Transverse colon (tissue), 4 donors: ENCODE data around the gene GPAT3. TPM values are rescaled to one million over a fixed set of nuclear protein-coding genes. Genes with fewer than 3 reads are reported as not detected.

Experiments used
- DNase-seq: peaks from one replicate; pipeline ENCODE4 v3.0.0-alpha.2; 2019
- H3K27ac ChIP-seq, 4 donors: fragments of 200-600 bp; sonication (generic); 2 replicates each; pipeline ENCODE4 v1.5.1; 2016 to 2018; ENCODE audit warnings: inconsistent platforms in 4 of 4
- H3K27me3 ChIP-seq: fragments of 200-600 bp; sonication (generic); 2 replicates; pipeline ENCODE4 v1.5.1; 2017; ENCODE audit warnings: inconsistent platforms
- H3K36me3 ChIP-seq, 4 donors: fragments of 200-600 bp; sonication (generic); 2 replicates each; pipeline ENCODE4 v1.5.1; 2017 to 2019; ENCODE audit warnings: inconsistent platforms in 4 of 4
- H3K4me1 ChIP-seq, 4 donors: fragments of 200-600 bp; sonication (generic); 2 replicates each; pipeline ENCODE4 v1.5.1; 2017 to 2020; ENCODE audit warnings: inconsistent platforms in 4 of 4
- H3K4me3 ChIP-seq, 4 donors: fragments of 200-600 bp; sonication (generic); 1 replicate in 1 of 4; 2 replicates in 3 of 4; pipeline versions ENCODE4 v1.5.1 to v1.6.1; 2017 to 2019; ENCODE audit warnings: inconsistent platforms in 4 of 4
- H3K9me3 ChIP-seq, 2 donors: fragments of 200-600 bp; sonication (generic); 2 replicates each; pipeline ENCODE4 v1.5.1; 2017 to 2019; ENCODE audit warnings: inconsistent platforms in 2 of 2
- CTCF ChIP-seq, 5 experiments: fragments of 200-600 bp in 3 of 5; fragments of 450-650 bp in 2 of 5; sonication (generic) in 3 of 5; IDR thresholded peaks; 1 replicate in 2 of 5; 2 replicates in 3 of 5; pipeline ENCODE4 v1.5.1; 2016 to 2017; ENCODE audit warnings: antibody characterized with exemption in 5 of 5, inconsistent platforms in 3 of 5, mild to moderate bottlenecking in 2 of 5, moderate library complexity in 1 of 5
- EP300 ChIP-seq: sonication (generic); formaldehyde crosslinking; IDR thresholded peaks from one replicate; pipeline ENCODE4 v1.6.1; 2017; ENCODE audit warnings: antibody characterized with exemption, low read depth
- POLR2A ChIP-seq: fragments of 450-650 bp; IDR thresholded peaks from one replicate; pipeline ENCODE4 v1.6.1; 2016; ENCODE audit warnings: antibody characterized with exemption, mild to moderate bottlenecking, moderate library complexity
- POLR2AphosphoS5 ChIP-seq, 3 donors: sonication (generic); formaldehyde crosslinking; IDR thresholded peaks; one replicate each; pipeline ENCODE4 v1.6.1; 2016; ENCODE audit warnings: antibody characterized with exemption in 3 of 3
- WGBS, 2 donors: methylation state at CpG; one replicate each; pipeline ENCODE4 v1.1.5; 2018; ENCODE audit warnings: low coverage in 1 of 2; 5-methylcytosine and 5-hydroxymethylcytosine counted together
- in situ Hi-C, 4 donors: fragments of 200-750 bp; cut with MboI; loops; one replicate each; pipeline versions ENCODE4 v1.15.0 to v1.15.1; 2017; ENCODE audit warnings: low sequenced_read_pairs in 3 of 4, low pct_ligation_motif_present in 1 of 4, low pct_unique_long_range_greater_than_20kb in 1 of 4
- intact Hi-C: fragments of 100-400 bp; cut with DNase I; formaldehyde crosslinking; loops from one replicate; pipeline ENCODE4 v1.15.1; 2023; ENCODE audit warnings: low total_unique reads
- total RNA-seq, 4 donors: library from RNA; depleted of rRNA; stranded (reverse); fragments of >200 nt; gene quantifications; one replicate each; pipeline ENCODE4 v1.1.0, GENCODE V29; 2016

GPAT3 gene
- total RNA-seq, 4 donors from 2014 or later: 2.8 to 32.4 (median 22.0) TPM

GRCh38 chr4:83542225-83542624 lies 6.3 kb downstream of the GPAT3 start:
- intact Hi-C loops (no loop called here), in situ Hi-C loops (no loop called here)
- H3K4me3 ChIP-seq: no peak overlapping the region
- H3K4me1 ChIP-seq: peaks cover 0 to 13% (median 0%) of the 10 kb centered on the region in 4 donors
- TF ChIP-seq EP300 (no peak), CTCF (IDR thresholded peaks at IDR 0.05) (no peak), POLR2AphosphoS5 (IDR thresholded peaks at IDR 0.05) (no peak), POLR2A (no peak)
- 86 to 91% methylated on average over 5 of the region's 5 CpGs for WGBS, 2 donors
- no peak for DNase-seq
- no peaks in the 10 kb centered on the region for H3K9me3 ChIP-seq
- H3K27me3 ChIP-seq: no peaks in the 10 kb centered on the region
- H3K36me3 ChIP-seq: no peaks in the 10 kb centered on the region
- H3K27ac ChIP-seq: no peak overlapping the region

GRCh38 chr4:83546786-83547185 lies 10.9 kb downstream of the GPAT3 start:
- WGBS, 2 donors: 90 to 92% methylated on average over 2 to 3 of the region's 3 CpGs
- no peaks in the 10 kb centered on the region for H3K9me3 ChIP-seq
- H3K27me3 ChIP-seq: no peaks in the 10 kb centered on the region
- no peak overlapping the region for H3K27ac ChIP-seq
- H3K4me1 ChIP-seq: peaks cover 0 to 14% (median 9%) of the 10 kb centered on the region in 4 donors
- TF ChIP-seq EP300 (no peak), POLR2A (no peak), CTCF (IDR thresholded peaks at IDR 0.05) (no peak), POLR2AphosphoS5 (IDR thresholded peaks at IDR 0.05) (no peak)
- in situ Hi-C loops (no loop called here), intact Hi-C loops (no loop called here)
- no peak overlapping the region for H3K4me3 ChIP-seq
- no peaks in the 10 kb centered on the region for H3K36me3 ChIP-seq
- no peak for DNase-seq

GRCh38 chr4:83548151-83548905 lies 12.4 kb downstream of the GPAT3 start:
- H3K27ac ChIP-seq: peak overlapping the region; percentile 53 to 69 (median 58)
- H3K9me3 ChIP-seq: no peaks in the 10 kb centered on the region
- no peak overlapping the region for H3K4me3 ChIP-seq
- 45 to 48% methylated on average over 5 to 7 of the region's 7 CpGs for WGBS, 2 donors
- H3K4me1 ChIP-seq: peaks cover 0 to 21% (median 10%) of the 10 kb centered on the region in 4 donors
- no peaks in the 10 kb centered on the region for H3K27me3 ChIP-seq
- TF ChIP-seq POLR2AphosphoS5 (IDR thresholded peaks at IDR 0.05) (peak; percentile 14 to 67 (median 63)), CTCF (IDR thresholded peaks at IDR 0.05) (no peak)
- peak; percentile 86 for DNase-seq
- intact Hi-C loops: no loop called here
- no peaks in the 10 kb centered on the region for H3K36me3 ChIP-seq
- in situ Hi-C loops: no loop called here

GRCh38 chr4:83552083-83552482 lies 16.2 kb downstream of the GPAT3 start:
- intact Hi-C loops: no loop called here
- no peaks in the 10 kb centered on the region for H3K27me3 ChIP-seq
- TF ChIP-seq POLR2A: no peak
- no peak for TF ChIP-seq CTCF (IDR thresholded peaks at IDR 0.05)
- TF ChIP-seq POLR2AphosphoS5 (IDR thresholded peaks at IDR 0.05): no peak
- no peak for TF ChIP-seq EP300
- H3K9me3 ChIP-seq: no peaks in the 10 kb centered on the region
- DNase-seq: no peak
- H3K4me3 ChIP-seq: no peak overlapping the region
- H3K27ac ChIP-seq: no peak overlapping the region
- peaks cover 0 to 26% (median 10%) of the 10 kb centered on the region in 4 donors for H3K4me1 ChIP-seq
- 82% methylated on average over 3 of the region's 3 CpGs; no CpG with 5 or more reads in 1 of the 2 donors for WGBS, 2 donors
- H3K36me3 ChIP-seq: no peaks in the 10 kb centered on the region
- in situ Hi-C loops: no loop called here
